GM23248 (cell line): Measurements from ENCODE around the gene MYADML2. TPM values are rescaled to one million over a fixed set of nuclear protein-coding genes. Genes with fewer than 3 reads are reported as not detected.

Experiments used
- DNase-seq: peaks from one replicate; pipeline ENCODE4 v3.0.0-alpha.2; 2015
- H2AFZ ChIP-seq: fragments of 200-600 bp; sonication (generic); 2 replicates; pipeline ENCODE4 v1.6.1; 2016; ENCODE audit warnings: antibody characterized with exemption
- H3F3A ChIP-seq: fragments of 200-600 bp; sonication (generic); 2 replicates; pipeline ENCODE4 v1.6.1; 2016; ENCODE audit warnings: mild to moderate bottlenecking, antibody characterized with exemption, mixed run types; ENCODE audit not compliant: insufficient read depth
- H3K27ac ChIP-seq: fragments of 200-600 bp; sonication (generic); 2 replicates; pipeline ENCODE4 v1.5.1; 2016; ENCODE audit warnings: mild to moderate bottlenecking
- H3K27me3 ChIP-seq: fragments of 200-600 bp; sonication (generic); replicated peaks from 2 replicates; pipeline ENCODE4 v1.6.1; 2016; ENCODE audit warnings: mild to moderate bottlenecking; ENCODE audit not compliant: insufficient read depth
- H3K36me3 ChIP-seq: fragments of 200-600 bp; sonication (generic); 2 replicates; pipeline ENCODE4 v1.6.1; 2016; ENCODE audit warnings: low read depth, mild to moderate bottlenecking
- H3K4me1 ChIP-seq: fragments of 200-600 bp; sonication (generic); 2 replicates; pipeline ENCODE4 v1.6.1; 2016; ENCODE audit warnings: mild to moderate bottlenecking; ENCODE audit not compliant: insufficient read depth
- H3K4me2 ChIP-seq: fragments of 200-600 bp; sonication (generic); one replicate; pipeline ENCODE4 v1.6.1; 2016; ENCODE audit warnings: mild to moderate bottlenecking; ENCODE audit not compliant: unreplicated experiment
- H3K4me3 ChIP-seq: fragments of 200-600 bp; sonication (generic); 2 replicates; pipeline ENCODE4 v1.5.1; 2016; ENCODE audit warnings: mild to moderate bottlenecking
- H3K79me2 ChIP-seq: fragments of 200-600 bp; sonication (generic); 2 replicates; pipeline ENCODE4 v1.6.1; 2016; ENCODE audit warnings: mild to moderate bottlenecking; ENCODE audit not compliant: insufficient read depth
- H3K9ac ChIP-seq: fragments of 200-600 bp; sonication (generic); 2 replicates; pipeline ENCODE4 v1.6.1; 2016; ENCODE audit warnings: mild to moderate bottlenecking
- H3K9me2 ChIP-seq: fragments of 200-600 bp; sonication (generic); 2 replicates; pipeline ENCODE4 v1.6.1; 2016; ENCODE audit warnings: mixed run types, mild to moderate bottlenecking, moderate library complexity; ENCODE audit not compliant: insufficient read depth
- H3K9me3 ChIP-seq: fragments of 200-600 bp; sonication (generic); one replicate; pipeline ENCODE4 v1.6.1; 2017; ENCODE audit warnings: low read depth
- H4K20me1 ChIP-seq: fragments of 200-600 bp; sonication (generic); 2 replicates; pipeline ENCODE4 v1.6.0; 2016; ENCODE audit not compliant: insufficient read depth
- EZH2 ChIP-seq: fragments of 200-600 bp; sonication (generic); IDR thresholded peaks from 2 replicates; pipeline ENCODE4 v1.6.1; 2018; ENCODE audit warnings: antibody characterized with exemption, mild to moderate bottlenecking; ENCODE audit not compliant: insufficient read depth, poor library complexity, severe bottlenecking
- EZH2phosphoT487 ChIP-seq: fragments of 200-600 bp; sonication (generic); IDR thresholded peaks from 2 replicates; pipeline ENCODE4 v1.6.1; 2018; ENCODE audit warnings: antibody characterized with exemption, moderate library complexity, mild to moderate bottlenecking, low read depth; ENCODE audit not compliant: insufficient read depth
- WGBS, 2 experiments: methylation state at CpG; one replicate each; pipeline ENCODE4 v1.1.6; 2015 to 2017; ENCODE audit warnings: low lambda C conversion rate in 2 of 2, low coverage in 1 of 2; ENCODE audit errors: missing lambda C conversion rate in 2 of 2; 5-methylcytosine and 5-hydroxymethylcytosine counted together
- in situ Hi-C: fragments of 300-500 bp; cut with MboI; formaldehyde crosslinking; loops from 2 replicates; pipeline ENCODE4 v1.15.0; 2020
- polyA plus RNA-seq: library from polyadenylated mRNA; unstranded; fragments of >200 nt; fragmentation: Nextera tagmentation; extraction: Ambion mirVana; gene quantifications from 2 replicates; pipeline ENCODE4 v1.2.1, GENCODE V29; 2016
- total RNA-seq: library from RNA; depleted of rRNA; stranded (reverse); fragments of >200 nt; shearing (Covaris generic); gene quantifications from 2 replicates; pipeline ENCODE4 v1.2.3, GENCODE V29; 2014; rRNA removed

Gene MYADML2
- total and polyA plus RNA-seq, 2 experiments from 2014 or later: not detected

DNA sequence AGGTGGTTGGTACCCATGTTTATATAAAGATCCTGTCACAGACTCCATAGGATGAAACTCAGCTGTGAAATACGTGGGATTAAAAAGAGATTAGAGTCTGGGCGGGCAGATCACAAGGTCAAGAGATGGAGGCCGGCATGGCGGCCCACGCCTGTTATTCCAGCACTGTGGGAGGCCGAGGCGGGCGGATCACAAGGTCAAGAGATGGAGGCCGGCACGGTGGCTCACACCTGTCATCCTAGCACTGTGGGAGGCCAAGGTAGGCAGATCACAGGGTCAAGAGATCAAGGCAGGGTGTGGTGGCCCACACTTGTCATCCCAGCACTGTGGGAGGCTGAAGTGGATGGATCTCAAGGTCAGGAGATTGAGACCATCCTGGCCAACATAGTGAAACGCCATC is 51.6 kb downstream of the MYADML2 start:
- no peak overlapping the region for H3K4me2 ChIP-seq
- peaks cover 46% of the 10 kb centered on the region for H3F3A ChIP-seq
- H3K4me3 ChIP-seq: no peak overlapping the region
- H3K4me1 ChIP-seq: peaks cover 26% of the 10 kb centered on the region
- no peak overlapping the region for H2AFZ ChIP-seq
- H3K27me3 ChIP-seq: no peaks in the 10 kb centered on the region
- no peak for TF ChIP-seq EZH2
- TF ChIP-seq EZH2phosphoT487: no peak
- H3K9me2 ChIP-seq: no peaks in the 10 kb centered on the region
- no peaks in the 10 kb centered on the region for H4K20me1 ChIP-seq
- DNase-seq: no peak
- no peaks in the 10 kb centered on the region for H3K9me3 ChIP-seq
- peaks cover 4% of the 10 kb centered on the region; the same call in 1 of the 2 replicates for H3K36me3 ChIP-seq
- no peak overlapping the region for H3K27ac ChIP-seq
- no peak overlapping the region for H3K9ac ChIP-seq
- in situ Hi-C loops: no loop called here
- peaks cover 42% of the 10 kb centered on the region for H3K79me2 ChIP-seq
- WGBS, 2 experiments: 90% methylated on average over 11 of the region's 11 CpGs

DNA sequence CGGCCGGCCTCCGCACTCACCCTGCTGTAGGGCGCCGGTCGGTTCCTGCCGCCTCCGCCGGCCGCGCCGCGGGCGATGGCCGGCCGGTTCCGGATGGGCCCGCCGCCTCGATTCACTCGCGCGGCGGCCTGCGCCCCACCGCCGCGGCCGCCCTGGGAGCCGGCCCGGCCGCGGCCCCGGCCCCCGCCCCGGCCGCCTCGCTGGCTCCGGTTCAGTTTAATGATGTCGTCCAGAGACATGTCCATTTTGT is 55.8 kb downstream of the MYADML2 start:
- peak overlapping the region; percentile 89 for H3K4me3 ChIP-seq
- peaks cover 17% of the 10 kb centered on the region for H3K4me1 ChIP-seq
- H3K27ac ChIP-seq: peak overlapping the region; percentile 64
- DNase-seq: no peak
- peaks cover 23% of the 10 kb centered on the region for H3F3A ChIP-seq
- H4K20me1 ChIP-seq: no peaks in the 10 kb centered on the region; the same call in 1 of the 2 replicates
- no peaks in the 10 kb centered on the region for H3K27me3 ChIP-seq
- H3K9me2 ChIP-seq: no peaks in the 10 kb centered on the region
- H3K9me3 ChIP-seq: no peaks in the 10 kb centered on the region
- in situ Hi-C loops: no loop called here
- WGBS, 2 experiments: 2 to 3% methylated on average over 6 to 40 of the region's 40 CpGs
- H3K79me2 ChIP-seq: peaks cover 80% of the 10 kb centered on the region
- H3K4me2 ChIP-seq: no peak overlapping the region
- H2AFZ ChIP-seq: no peak overlapping the region
- peak overlapping the region; percentile 86 for H3K9ac ChIP-seq
- peaks cover 40% of the 10 kb centered on the region for H3K36me3 ChIP-seq
- TF ChIP-seq EZH2phosphoT487: no peak
- no peak for TF ChIP-seq EZH2

- H3K4me2 ChIP-seq: peak overlapping the region; percentile 74
- no peaks in the 10 kb centered on the region for H3K27me3 ChIP-seq
- peak; percentile 58 for DNase-seq
- no peak overlapping the region for H2AFZ ChIP-seq
- WGBS, 2 experiments: 5 to 8% methylated on average over 48 to 69 of the region's 69 CpGs
- no peaks in the 10 kb centered on the region for H3K9me2 ChIP-seq
- H3K79me2 ChIP-seq: peaks cover 84% of the 10 kb centered on the region
- peak overlapping the region; percentile 89 for H3K4me3 ChIP-seq
- H3K9me3 ChIP-seq: no peaks in the 10 kb centered on the region
- in situ Hi-C loops: no loop called here
- no peaks in the 10 kb centered on the region; the same call in 1 of the 2 replicates for H4K20me1 ChIP-seq
- H3K27ac ChIP-seq: peak overlapping the region; percentile 64
- peaks cover 17% of the 10 kb centered on the region for H3K4me1 ChIP-seq
- peak overlapping the region; percentile 86 for H3K9ac ChIP-seq
- TF ChIP-seq EZH2phosphoT487 (no peak), EZH2 (no peak)
- peaks cover 37% of the 10 kb centered on the region for H3K36me3 ChIP-seq
- H3F3A ChIP-seq: peaks cover 18% of the 10 kb centered on the region
Measured at GRCh38 chr17:81890447-81891302, 56.4 kb downstream of the MYADML2 start.

Other genes with a start within 250 kb of the MYADML2 start
- 4.3 and 4.9 TPM in 2 replicates for gene MRPL12, start 243.9 kb downstream of the MYADML2 start, total RNA-seq
- 76.3 and 78.5 TPM in 2 replicates for gene MRPL12, start 243.9 kb downstream of the MYADML2 start, polyA plus RNA-seq
- 10.9 and 16.9 TPM in 2 replicates for gene SLC25A10, start 234.9 kb downstream of the MYADML2 start, total RNA-seq
- 11.0 and 12.5 TPM in 2 replicates for gene SLC25A10, start 234.9 kb downstream of the MYADML2 start, polyA plus RNA-seq
- not detected in 2 replicates for gene GCGR, start 143.1 kb downstream of the MYADML2 start, total RNA-seq
- gene GCGR, start 143.1 kb downstream of the MYADML2 start, polyA plus RNA-seq: not detected in 2 replicates
- gene MCRIP1, start 113.9 kb downstream of the MYADML2 start, total RNA-seq: 102 and 135 TPM in 2 replicates
- 145 and 147 TPM in 2 replicates for gene MCRIP1, start 113.9 kb downstream of the MYADML2 start, polyA plus RNA-seq
- gene PPP1R27, start 112.2 kb downstream of the MYADML2 start, total RNA-seq: not detected in 2 replicates
- 0.37 TPM in 1 of 2 replicates, not detected in the other for gene PPP1R27, start 112.2 kb downstream of the MYADML2 start, polyA plus RNA-seq
- gene P4HB, start 86.7 kb downstream of the MYADML2 start, total RNA-seq: 3,203 and 4,003 TPM in 2 replicates
- gene P4HB, start 86.7 kb downstream of the MYADML2 start, polyA plus RNA-seq: 1,651 and 1,674 TPM in 2 replicates
- 193 and 208 TPM in 2 replicates for gene ARHGDIA, start 75.9 kb downstream of the MYADML2 start, total RNA-seq
- 310 and 313 TPM in 2 replicates for gene ARHGDIA, start 75.9 kb downstream of the MYADML2 start, polyA plus RNA-seq
- gene ALYREF, start 55.6 kb downstream of the MYADML2 start, total RNA-seq: 80.6 and 100 TPM in 2 replicates
- gene ALYREF, start 55.6 kb downstream of the MYADML2 start, polyA plus RNA-seq: 6.9 and 8.6 TPM in 2 replicates
- gene ANAPC11, start 55.5 kb downstream of the MYADML2 start, total RNA-seq: 175 and 179 TPM in 2 replicates
- gene ANAPC11, start 55.5 kb downstream of the MYADML2 start, polyA plus RNA-seq: 428 and 436 TPM in 2 replicates
- gene NPB, start 45.0 kb downstream of the MYADML2 start, total RNA-seq: 2.4 TPM in 2 replicates
- gene NPB, start 45.0 kb downstream of the MYADML2 start, polyA plus RNA-seq: 1.1 and 1.6 TPM in 2 replicates
- 34.7 and 36.9 TPM in 2 replicates for gene PCYT2, start 35.8 kb downstream of the MYADML2 start, total RNA-seq
- gene PCYT2, start 35.8 kb downstream of the MYADML2 start, polyA plus RNA-seq: 25.6 and 27.6 TPM in 2 replicates
- gene SIRT7, start 29.1 kb downstream of the MYADML2 start, total RNA-seq: 13.1 and 14.5 TPM in 2 replicates
- 9.3 and 11.4 TPM in 2 replicates for gene SIRT7, start 29.1 kb downstream of the MYADML2 start, polyA plus RNA-seq
- gene MAFG, start 19.5 kb downstream of the MYADML2 start, total RNA-seq: 17.7 and 19.8 TPM in 2 replicates
- gene MAFG, start 19.5 kb downstream of the MYADML2 start, polyA plus RNA-seq: 5.0 and 6.4 TPM in 2 replicates
- gene PYCR1, start 9.9 kb downstream of the MYADML2 start, total RNA-seq: 229 and 279 TPM in 2 replicates
- 181 and 197 TPM in 2 replicates for gene PYCR1, start 9.9 kb downstream of the MYADML2 start, polyA plus RNA-seq
- gene NOTUM, start 14.0 kb upstream of the MYADML2 start, total RNA-seq: not detected in 2 replicates
- gene NOTUM, start 14.0 kb upstream of the MYADML2 start, polyA plus RNA-seq: not detected in 2 replicates
- gene ASPSCR1, start 30.4 kb upstream of the MYADML2 start, total RNA-seq: 23.4 and 23.5 TPM in 2 replicates
- 20.6 and 22.6 TPM in 2 replicates for gene ASPSCR1, start 30.4 kb upstream of the MYADML2 start, polyA plus RNA-seq
- 43.9 and 68.8 TPM in 2 replicates for gene CENPX, start 75.6 kb upstream of the MYADML2 start, total RNA-seq
- 65.2 and 68.6 TPM in 2 replicates for gene CENPX, start 75.6 kb upstream of the MYADML2 start, polyA plus RNA-seq
- 14.8 and 15.3 TPM in 2 replicates for gene LRRC45, start 76.1 kb upstream of the MYADML2 start, total RNA-seq
- 4.4 and 4.5 TPM in 2 replicates for gene LRRC45, start 76.1 kb upstream of the MYADML2 start, polyA plus RNA-seq
- 5.4 and 7.9 TPM in 2 replicates for gene RAC3, start 84.4 kb upstream of the MYADML2 start, total RNA-seq
- 1.3 and 1.8 TPM in 2 replicates for gene RAC3, start 84.4 kb upstream of the MYADML2 start, polyA plus RNA-seq
- gene DCXR, start 90.5 kb upstream of the MYADML2 start, total RNA-seq: 75.8 and 83.5 TPM in 2 replicates
- gene DCXR, start 90.5 kb upstream of the MYADML2 start, polyA plus RNA-seq: 69.9 and 70.2 TPM in 2 replicates
- gene RFNG, start 104.6 kb upstream of the MYADML2 start, total RNA-seq: 59.8 and 61.2 TPM in 2 replicates
- gene RFNG, start 104.6 kb upstream of the MYADML2 start, polyA plus RNA-seq: 10.6 and 11.8 TPM in 2 replicates
- gene GPS1, start 104.7 kb upstream of the MYADML2 start, total RNA-seq: 130 and 138 TPM in 2 replicates
- gene GPS1, start 104.7 kb upstream of the MYADML2 start, polyA plus RNA-seq: 101 and 104 TPM in 2 replicates
- 61.2 and 96.4 TPM in 2 replicates for gene DUS1L, start 118.6 kb upstream of the MYADML2 start, total RNA-seq
- gene DUS1L, start 118.6 kb upstream of the MYADML2 start, polyA plus RNA-seq: 13.3 and 27.7 TPM in 2 replicates
- 33.8 and 38.2 TPM in 2 replicates for gene FASN, start 151.0 kb upstream of the MYADML2 start, total RNA-seq
- gene FASN, start 151.0 kb upstream of the MYADML2 start, polyA plus RNA-seq: 12.7 and 16.3 TPM in 2 replicates